Epithelial cell of prostate (primary cell): Measurements from ENCODE around the gene GSAP.

Experiments used
- DNase-seq: peaks from one replicate; pipeline ENCODE4 v3.0.0-alpha.2; 2011; ENCODE audit warnings: low read depth, low spot score
- H3K27ac ChIP-seq: fragments of 450-650 bp; 2 replicates; pipeline ENCODE4 v1.5.1; 2017; ENCODE audit warnings: mild to moderate bottlenecking

Gene GSAP

GRCh38 chr7:77413861-77414424 is 2.2 kb downstream of the GSAP start:
- peak overlapping the region; percentile 99 for H3K27ac ChIP-seq
- no peak for DNase-seq

GRCh38 chr7:77413128-77413527 is 3.0 kb downstream of the GSAP start:
- DNase-seq, result no peak
- peak overlapping the region; percentile 99 for H3K27ac ChIP-seq

- peak overlapping the region; percentile 99 for H3K27ac ChIP-seq
- DNase-seq, result peak; percentile 87
These were observed 6.2 kb downstream of the GSAP start for GRCh38 chr7:77409739-77410547.

- H3K27ac ChIP-seq, result peak overlapping the region; percentile 99
- DNase-seq, result peak; percentile 41
These were observed 7.0 kb downstream of the GSAP start for GRCh38 chr7:77409005-77409738.

GRCh38 chr7:77407906-77408305 is 8.2 kb downstream of the GSAP start:
- DNase-seq, result no peak
- H3K27ac ChIP-seq, result peak overlapping the region; percentile 99

- H3K27ac ChIP-seq, result no peak overlapping the region
- no peak for DNase-seq
These were observed 9.7 kb downstream of the GSAP start for GRCh38 chr7:77406421-77406820.

GRCh38 chr7:77404641-77405040 is 11.5 kb downstream of the GSAP start:
- no peak for DNase-seq
- H3K27ac ChIP-seq, result no peak overlapping the region

- H3K27ac ChIP-seq, result no peak overlapping the region
- DNase-seq, result no peak
These were observed 12.2 kb downstream of the GSAP start for GRCh38 chr7:77403957-77404356.

GRCh38 chr7:77402818-77403217 is 13.3 kb downstream of the GSAP start:
- H3K27ac ChIP-seq, result no peak overlapping the region
- no peak for DNase-seq

GRCh38 chr7:77401002-77401401 is 15.1 kb downstream of the GSAP start:
- H3K27ac ChIP-seq, result no peak overlapping the region
- DNase-seq, result no peak

GRCh38 chr7:77399816-77400215 is 16.3 kb downstream of the GSAP start:
- no peak overlapping the region for H3K27ac ChIP-seq
- DNase-seq, result no peak

GRCh38 chr7:77396894-77397547 is 19.1 kb downstream of the GSAP start:
- no peak for DNase-seq
- no peak overlapping the region for H3K27ac ChIP-seq

GRCh38 chr7:77395626-77396025 is 20.5 kb downstream of the GSAP start:
- DNase-seq, result no peak
- peak overlapping the region; percentile 99 for H3K27ac ChIP-seq

GRCh38 chr7:77393954-77394353 is 22.2 kb downstream of the GSAP start:
- no peak for DNase-seq
- H3K27ac ChIP-seq, result peak overlapping the region; percentile 99

GRCh38 chr7:77393261-77393660 is 22.9 kb downstream of the GSAP start:
- H3K27ac ChIP-seq, result peak overlapping the region; percentile 99
- DNase-seq, result peak; percentile 100

GRCh38 chr7:77391230-77391629 is 24.9 kb downstream of the GSAP start:
- no peak for DNase-seq

GRCh38 chr7:77388055-77388641 is 28.0 kb downstream of the GSAP start:
- H3K27ac ChIP-seq, result no peak overlapping the region

More at GRCh38 chr7:77391230-77391629, 24.9 kb downstream of the GSAP start:
- no peak overlapping the region for H3K27ac ChIP-seq

GRCh38 chr7:77386165-77386822 is 29.9 kb downstream of the GSAP start:
- no peak for DNase-seq
- H3K27ac ChIP-seq, result no peak overlapping the region

More at GRCh38 chr7:77388055-77388641, 28.0 kb downstream of the GSAP start:
- DNase-seq, result no peak

GRCh38 chr7:77383333-77383740 is 32.8 kb downstream of the GSAP start:
- H3K27ac ChIP-seq, result no peak overlapping the region
- no peak for DNase-seq

GRCh38 chr7:77382532-77382931 is 33.6 kb downstream of the GSAP start:
- H3K27ac ChIP-seq, result no peak overlapping the region
- no peak for DNase-seq
